ENCODE data around the gene SPTBN1. TPM values are rescaled to one million over a fixed set of nuclear protein-coding genes. Genes with fewer than 3 reads are reported as not detected.

The SPTBN1 gene
- total RNA-seq, 1 donor, result 200 TPM

- TF ChIP-seq CTCF (IDR thresholded peaks at IDR 0.05; ENCODE audit: insufficient read depth, low read depth, low read length), result no peak
- no peak for DNase-seq (ENCODE audit: low read depth)
- no peak overlapping the region for H3K4me3 ChIP-seq (ENCODE audit: low read depth, low read length)
Observed at GRCh38 chr2:54610700-54611099, 154.6 kb downstream of the SPTBN1 start.

DNA sequence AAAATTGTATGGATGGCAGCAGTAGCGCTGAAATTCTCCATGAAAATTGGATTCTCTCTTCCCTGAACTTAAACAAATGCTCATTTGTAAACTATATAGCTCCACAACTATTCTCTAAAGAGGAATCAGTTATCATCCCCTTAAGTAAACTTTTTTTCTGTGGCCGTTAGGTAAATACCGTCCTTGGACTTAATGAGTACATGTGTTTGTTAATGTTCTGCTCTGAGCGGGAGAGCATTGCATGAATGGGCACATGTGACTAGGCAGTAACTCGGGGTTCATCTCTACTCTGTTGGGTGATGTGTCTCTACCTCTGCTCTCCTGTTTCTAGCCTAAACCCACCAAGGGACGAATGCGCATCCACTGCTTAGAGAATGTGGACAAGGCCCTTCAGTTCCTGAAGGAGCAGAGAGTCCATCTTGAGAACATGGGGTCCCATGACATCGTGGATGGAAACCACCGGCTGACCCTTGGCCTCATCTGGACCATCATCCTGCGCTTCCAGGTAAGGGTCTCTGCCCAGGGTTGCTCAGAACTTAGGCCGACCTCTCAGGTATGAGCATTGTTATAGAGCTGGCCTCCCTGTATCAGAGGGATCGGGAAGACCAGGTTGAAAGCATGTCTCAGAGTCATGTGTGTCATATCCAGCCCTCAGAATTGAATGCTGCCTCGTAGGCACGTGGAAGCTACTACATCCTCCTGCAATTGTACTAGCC, 155.9 kb downstream of the SPTBN1 start:
- DNase-seq (ENCODE audit: low read depth), result no peak
- H3K4me3 ChIP-seq (ENCODE audit: low read depth, low read length), result no peak overlapping the region
- TF ChIP-seq CTCF (IDR thresholded peaks at IDR 0.05; ENCODE audit: insufficient read depth, low read depth, low read length), result no peak

DNA sequence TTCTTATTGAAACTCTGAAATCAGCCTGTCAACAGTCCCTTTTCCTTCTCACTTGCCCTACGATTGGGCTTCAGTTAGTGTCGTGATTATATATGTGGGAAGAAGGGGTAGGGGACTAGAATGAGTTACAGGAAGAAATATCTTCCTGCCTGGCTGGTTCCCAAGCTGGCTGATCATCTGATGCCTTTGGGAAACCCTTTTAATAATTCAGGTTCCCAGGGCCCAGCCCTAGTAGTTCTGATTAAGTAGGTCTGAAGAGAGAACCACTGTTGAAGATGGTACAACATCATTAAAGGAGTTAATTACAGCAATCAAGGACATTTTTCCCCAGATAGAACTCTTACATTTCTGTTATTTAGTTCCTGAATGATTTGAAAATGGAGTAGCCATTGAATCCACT, 157.3 kb downstream of the SPTBN1 start:
- no peak overlapping the region for H3K4me3 ChIP-seq (ENCODE audit: low read depth, low read length)
- TF ChIP-seq CTCF (IDR thresholded peaks at IDR 0.05; ENCODE audit: insufficient read depth, low read depth, low read length), result no peak
- no peak for DNase-seq (ENCODE audit: low read depth)

- peak; percentile 49 for DNase-seq (ENCODE audit: low read depth)
- TF ChIP-seq CTCF (IDR thresholded peaks at IDR 0.05; ENCODE audit: insufficient read depth, low read depth, low read length), result no peak
- no peak overlapping the region for H3K4me3 ChIP-seq (ENCODE audit: low read depth, low read length)
Observed at GRCh38 chr2:54613794-54614257, 157.7 kb downstream of the SPTBN1 start.

- DNase-seq (ENCODE audit: low read depth), result no peak
- no peak overlapping the region for H3K4me3 ChIP-seq (ENCODE audit: low read depth, low read length)
- TF ChIP-seq CTCF (IDR thresholded peaks at IDR 0.05; ENCODE audit: insufficient read depth, low read depth, low read length), result no peak
Observed at GRCh38 chr2:54614819-54615218, 158.7 kb downstream of the SPTBN1 start.

DNA sequence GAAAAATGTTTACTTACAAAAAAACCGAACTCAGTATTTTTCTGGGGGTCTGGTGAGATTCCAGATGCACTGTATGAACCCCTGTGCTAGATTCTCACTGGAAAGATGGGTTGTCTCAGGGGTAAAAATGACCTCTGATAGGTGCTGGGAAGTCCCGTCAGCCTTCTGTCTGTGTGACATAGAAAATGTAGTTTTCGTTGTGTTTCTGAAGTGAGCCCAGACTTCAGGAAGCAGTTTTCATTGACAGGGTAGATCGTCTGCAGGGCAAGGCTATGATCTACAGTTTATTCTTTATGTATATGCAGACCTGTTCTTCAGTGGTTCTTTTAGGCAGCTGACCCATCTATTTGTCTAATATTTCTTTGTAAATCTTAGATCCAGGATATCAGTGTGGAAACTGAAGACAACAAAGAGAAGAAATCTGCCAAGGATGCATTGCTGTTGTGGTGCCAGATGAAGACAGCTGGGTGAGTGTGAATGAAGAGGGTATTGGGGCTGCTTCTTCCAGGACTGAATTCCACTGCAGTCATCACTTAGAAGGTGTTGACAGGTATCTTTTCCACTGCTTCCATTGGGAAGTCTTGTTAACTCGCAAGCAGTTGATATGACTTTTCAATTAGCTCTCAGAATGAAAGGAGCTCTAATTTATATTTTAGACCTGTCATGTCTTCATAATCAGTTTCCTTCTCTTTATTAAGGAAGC, 159.9 kb downstream of the SPTBN1 start:
- no peak for DNase-seq (ENCODE audit: low read depth)
- H3K4me3 ChIP-seq (ENCODE audit: low read depth, low read length), result no peak overlapping the region
- no peak for TF ChIP-seq CTCF (IDR thresholded peaks at IDR 0.05; ENCODE audit: insufficient read depth, low read depth, low read length)
